OCI-LY3 (cell line): ENCODE results near the gene AHCYL2.

Source experiments
- H2AFZ ChIP-seq: fragments of 200-600, 300-600 bp; shearing (Covaris generic); 2 replicates; pipeline ENCODE4 v1.6.0; 2014; ENCODE audit warnings: antibody characterized with exemption, low read depth, low read length
- H3K27ac ChIP-seq: fragments of 200-600, 300-600 bp; sonication (generic); 2 replicates; pipeline ENCODE4 v1.5.1; 2014; ENCODE audit warnings: mild to moderate bottlenecking, low read length, moderate library complexity, mixed read lengths
- H3K27me3 ChIP-seq: fragments of 200-600, 300-600 bp; sonication (generic); 2 replicates; pipeline ENCODE4 v1.6.1; 2014; ENCODE audit warnings: low read depth, low read length, mixed read lengths
- H3K36me3 ChIP-seq: fragments of 200-600, 300-600 bp; sonication (generic); replicated peaks from 2 replicates; pipeline ENCODE3; 2014; ENCODE audit warnings: low read depth, low read length, mixed read lengths
- H3K4me1 ChIP-seq: fragments of 300-600, 200-600 bp; sonication (generic); 2 replicates; pipeline ENCODE4 v1.6.1; 2014; ENCODE audit warnings: low read length, mixed read lengths
- H3K4me2 ChIP-seq: fragments of 200-600, 300-600 bp; sonication (generic); 2 replicates; pipeline ENCODE4 v1.6.1; 2014; ENCODE audit warnings: low read length, mixed read lengths
- H3K4me3 ChIP-seq: fragments of 300-600, 200-600 bp; sonication (generic); 2 replicates; pipeline ENCODE4 v1.5.1; 2014; ENCODE audit warnings: antibody characterized with exemption, mild to moderate bottlenecking, low read length, moderate library complexity
- H3K79me2 ChIP-seq: fragments of 300-600, 200-600 bp; shearing (Covaris generic); 2 replicates; pipeline ENCODE4 v1.6.1; 2014; ENCODE audit warnings: mild to moderate bottlenecking, low read length, mixed read lengths
- H3K9ac ChIP-seq: fragments of 300-600, 200-600 bp; shearing (Covaris generic); 2 replicates; pipeline ENCODE4 v1.6.0; 2014; ENCODE audit warnings: mild to moderate bottlenecking, low read length, moderate library complexity
- H3K9me3 ChIP-seq: fragments of 200-600, 300-600 bp; shearing (Covaris generic); 2 replicates; pipeline ENCODE4 v1.6.1; 2014; ENCODE audit warnings: low read length, mixed read lengths; ENCODE audit not compliant: insufficient read depth
- H4K20me1 ChIP-seq: fragments of 200-600, 300-600 bp; sonication (generic); 2 replicates; pipeline ENCODE4 v1.6.1; 2016; ENCODE audit warnings: low read length, mixed read lengths; ENCODE audit not compliant: insufficient read depth
- EZH2phosphoT487 ChIP-seq: fragments of 200-600 bp; shearing (Covaris generic); IDR thresholded peaks from 2 replicates; pipeline ENCODE4 v1.6.1; 2018; ENCODE audit warnings: antibody characterized with exemption, mixed run types, low read depth
- TF ChIP-seq, protein P1 (sequence below): fragments of 200-600, 300-600 bp; sonication (generic); IDR thresholded peaks from 2 replicates; pipeline ENCODE4 v1.5.1; 2014; ENCODE audit warnings: antibody characterized with exemption, low read length, low read depth

Gene AHCYL2

DNA sequence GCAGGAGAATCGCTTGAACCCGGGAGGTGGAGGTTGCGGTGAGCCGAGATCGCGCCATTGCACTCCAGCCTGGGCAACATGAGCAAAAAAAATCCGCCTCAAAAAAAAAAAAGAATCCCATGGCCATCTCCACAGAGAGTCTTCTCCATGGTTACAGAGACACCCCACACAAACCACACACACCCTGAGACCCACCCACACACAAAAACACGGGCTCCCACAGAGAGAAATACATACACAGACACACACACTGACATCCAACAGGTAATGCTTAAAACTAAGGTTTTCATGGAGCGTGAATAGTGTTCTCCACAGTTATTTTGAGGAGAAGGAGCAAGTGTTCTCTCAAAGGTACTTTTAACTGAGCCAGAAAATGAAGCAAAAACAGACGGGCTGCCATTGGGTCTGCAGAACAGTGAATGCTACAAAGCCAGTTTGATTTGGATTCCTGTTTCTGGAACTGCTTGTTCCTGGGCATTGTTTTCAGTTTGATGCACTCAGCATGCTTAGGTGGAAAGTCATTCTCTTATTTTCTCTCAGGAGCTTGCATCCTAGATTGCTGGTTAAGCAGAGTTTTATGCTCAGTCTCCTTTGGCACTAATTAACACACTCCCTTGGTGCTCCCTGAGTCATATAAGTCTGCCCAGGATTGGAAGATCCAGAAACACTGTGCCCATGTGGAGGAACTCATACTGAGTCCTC lies 15.4 kb downstream of the AHCYL2 start:
- Histone ChIP-seq H3K27ac (no peak overlapping the region), H2AFZ (no peak overlapping the region), H3K4me1 (no peaks in the 10 kb centered on the region; the same call in 1 of the 2 replicates), H3K27me3 (no peaks in the 10 kb centered on the region), H4K20me1 (no peaks in the 10 kb centered on the region), H3K4me3 (no peak overlapping the region), H3K79me2 (no peaks in the 10 kb centered on the region), H3K36me3 (no peaks in the 10 kb centered on the region), H3K9me3 (no peaks in the 10 kb centered on the region), H3K9ac (no peak overlapping the region), H3K4me2 (no peak overlapping the region)
- TF ChIP-seq EZH2phosphoT487, result no peak
- TF ChIP-seq, protein P1, sequence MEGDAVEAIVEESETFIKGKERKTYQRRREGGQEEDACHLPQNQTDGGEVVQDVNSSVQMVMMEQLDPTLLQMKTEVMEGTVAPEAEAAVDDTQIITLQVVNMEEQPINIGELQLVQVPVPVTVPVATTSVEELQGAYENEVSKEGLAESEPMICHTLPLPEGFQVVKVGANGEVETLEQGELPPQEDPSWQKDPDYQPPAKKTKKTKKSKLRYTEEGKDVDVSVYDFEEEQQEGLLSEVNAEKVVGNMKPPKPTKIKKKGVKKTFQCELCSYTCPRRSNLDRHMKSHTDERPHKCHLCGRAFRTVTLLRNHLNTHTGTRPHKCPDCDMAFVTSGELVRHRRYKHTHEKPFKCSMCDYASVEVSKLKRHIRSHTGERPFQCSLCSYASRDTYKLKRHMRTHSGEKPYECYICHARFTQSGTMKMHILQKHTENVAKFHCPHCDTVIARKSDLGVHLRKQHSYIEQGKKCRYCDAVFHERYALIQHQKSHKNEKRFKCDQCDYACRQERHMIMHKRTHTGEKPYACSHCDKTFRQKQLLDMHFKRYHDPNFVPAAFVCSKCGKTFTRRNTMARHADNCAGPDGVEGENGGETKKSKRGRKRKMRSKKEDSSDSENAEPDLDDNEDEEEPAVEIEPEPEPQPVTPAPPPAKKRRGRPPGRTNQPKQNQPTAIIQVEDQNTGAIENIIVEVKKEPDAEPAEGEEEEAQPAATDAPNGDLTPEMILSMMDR, result no peak

DNA sequence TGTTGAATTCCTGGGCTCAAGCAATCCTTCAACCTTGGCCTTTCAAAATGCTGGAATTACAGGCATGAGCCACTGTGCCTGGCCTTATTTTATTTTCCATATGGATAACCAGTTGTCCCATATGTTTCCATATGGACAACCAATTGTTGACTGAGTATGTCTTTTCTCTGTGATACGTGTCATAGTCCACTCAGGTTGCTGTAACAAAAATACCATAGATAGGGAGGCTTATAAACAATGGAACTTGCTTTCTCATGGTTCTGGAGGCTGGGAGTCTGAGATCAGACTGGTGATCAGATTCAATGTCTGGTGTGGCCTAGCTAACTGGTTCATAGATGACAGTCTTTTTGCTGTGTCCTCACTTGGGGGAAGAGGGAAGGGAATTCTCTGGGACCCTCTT lies 19.4 kb downstream of the AHCYL2 start:
- H2AFZ ChIP-seq, result no peak overlapping the region
- no peaks in the 10 kb centered on the region for H3K9me3 ChIP-seq
- H3K4me3 ChIP-seq, result no peak overlapping the region
- H3K27me3 ChIP-seq, result no peaks in the 10 kb centered on the region
- H3K36me3 ChIP-seq, result no peaks in the 10 kb centered on the region
- H3K4me2 ChIP-seq, result no peak overlapping the region
- H3K79me2 ChIP-seq, result no peaks in the 10 kb centered on the region
- no peaks in the 10 kb centered on the region for H4K20me1 ChIP-seq
- no peak overlapping the region for H3K27ac ChIP-seq
- TF ChIP-seq, protein P1, result no peak
- TF ChIP-seq EZH2phosphoT487, result no peak
- H3K4me1 ChIP-seq, result no peaks in the 10 kb centered on the region
- H3K9ac ChIP-seq, result no peak overlapping the region

DNA sequence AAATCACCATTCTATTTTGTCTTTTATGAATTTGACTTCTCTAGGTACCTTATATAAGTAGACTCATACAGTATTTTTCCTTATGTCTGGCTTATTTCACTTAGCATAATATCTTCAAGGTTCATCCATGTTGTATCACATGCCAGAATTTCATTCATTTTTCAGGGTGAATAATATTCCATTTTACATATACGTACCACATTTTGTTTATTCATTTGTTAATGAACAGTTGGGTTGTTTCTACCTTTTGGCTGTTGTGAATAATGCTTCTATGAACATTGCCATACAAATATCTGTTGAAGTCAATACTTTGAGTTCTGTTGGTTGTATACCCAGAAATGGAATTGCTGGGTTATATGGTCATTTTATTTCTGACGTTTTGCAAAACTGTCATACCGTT lies 20.7 kb downstream of the AHCYL2 start:
- Histone ChIP-seq H3K27me3 (no peaks in the 10 kb centered on the region), H3K9me3 (no peaks in the 10 kb centered on the region), H3K4me2 (no peak overlapping the region), H4K20me1 (no peaks in the 10 kb centered on the region), H3K79me2 (no peaks in the 10 kb centered on the region), H3K36me3 (no peaks in the 10 kb centered on the region), H3K4me3 (no peak overlapping the region), H3K9ac (no peak overlapping the region), H3K27ac (no peak overlapping the region), H2AFZ (no peak overlapping the region), H3K4me1 (no peaks in the 10 kb centered on the region)
- TF ChIP-seq EZH2phosphoT487, result no peak

DNA sequence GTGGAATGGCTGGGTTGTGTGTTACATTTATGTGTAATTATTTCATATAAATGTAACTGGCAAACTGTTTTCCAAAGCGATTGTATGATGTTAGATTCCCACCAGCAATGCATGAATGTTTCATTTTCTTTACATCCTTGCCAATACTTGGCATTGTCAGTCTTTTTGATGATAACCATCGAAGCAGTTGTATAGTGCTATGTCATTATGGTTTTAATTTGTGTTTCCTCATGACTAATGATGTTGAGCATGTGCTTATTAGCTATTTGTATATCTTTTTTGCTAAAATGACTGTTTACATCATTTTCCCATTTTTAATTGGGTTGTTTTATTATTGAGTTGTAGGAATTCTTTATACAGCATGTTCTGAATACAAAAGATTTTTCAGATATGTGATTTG lies 22.3 kb downstream of the AHCYL2 start:
- no peaks in the 10 kb centered on the region for H3K27me3 ChIP-seq
- H3K27ac ChIP-seq, result no peak overlapping the region
- no peak overlapping the region for H3K9ac ChIP-seq
- no peaks in the 10 kb centered on the region for H4K20me1 ChIP-seq
- TF ChIP-seq, protein P1, result no peak
- no peak for TF ChIP-seq EZH2phosphoT487
- H3K9me3 ChIP-seq, result no peaks in the 10 kb centered on the region
- no peaks in the 10 kb centered on the region for H3K79me2 ChIP-seq
- no peaks in the 10 kb centered on the region for H3K36me3 ChIP-seq
- H3K4me1 ChIP-seq, result no peaks in the 10 kb centered on the region
- H3K4me3 ChIP-seq, result no peak overlapping the region
- H2AFZ ChIP-seq, result no peak overlapping the region
- no peak overlapping the region for H3K4me2 ChIP-seq
